Measurements from ENCODE around the gene PIK3R5.
"Not testable (repeated sequence)": the region's sequence is repeated elsewhere in the genome, so short reads cannot be mapped to it uniquely, and the experiment has no call there.

PIK3R5 gene

GRCh38 chr17:8885967-8886684, 79.4 kb downstream of the PIK3R5 start:
- H3K27ac ChIP-seq (ENCODE audit: low read depth, low read length): no peak overlapping the region
- no peaks in the 10 kb centered on the region for H3K36me3 ChIP-seq (ENCODE audit: control insufficient read depth, insufficient read depth, low read length)

GRCh38 chr17:8885163-8885966, 80.1 kb downstream of the PIK3R5 start:
- not testable (repeated sequence) for H3K9me3 ChIP-seq (ENCODE audit: control insufficient read depth, insufficient read depth, low read depth, low read length); H3K27ac ChIP-seq (ENCODE audit: low read depth, low read length); H3K36me3 ChIP-seq (ENCODE audit: control insufficient read depth, insufficient read depth, low read length); H3K27me3 ChIP-seq (ENCODE audit: control insufficient read depth, insufficient read depth, low read length); H3K9ac ChIP-seq (ENCODE audit: low read length)
- peaks cover 15% of the 10 kb centered on the region for H3K4me1 ChIP-seq (ENCODE audit: control insufficient read depth, insufficient read depth, low read length)
- H3K4me3 ChIP-seq (ENCODE audit: low read depth, low read length): peak overlapping the region; percentile 35; the same call in 1 of the 2 replicates

More at GRCh38 chr17:8885967-8886684, 79.4 kb downstream of the PIK3R5 start:
- Histone ChIP-seq H3K4me3 (ENCODE audit: low read depth, low read length) (peak overlapping the region; percentile 54), H3K9me3 (ENCODE audit: control insufficient read depth, insufficient read depth, low read depth, low read length) (no peaks in the 10 kb centered on the region), H3K27me3 (ENCODE audit: control insufficient read depth, insufficient read depth, low read length) (no peaks in the 10 kb centered on the region), H3K4me1 (ENCODE audit: control insufficient read depth, insufficient read depth, low read length) (peaks cover 15% of the 10 kb centered on the region), H3K9ac (ENCODE audit: low read length) (no peak overlapping the region)

- Histone ChIP-seq H3K27ac (ENCODE audit: low read depth, low read length) (no peak overlapping the region), H3K9ac (ENCODE audit: low read length) (no peak overlapping the region), H3K4me3 (ENCODE audit: low read depth, low read length) (peak overlapping the region; percentile 35; the same call in 1 of the 2 replicates), H3K27me3 (ENCODE audit: control insufficient read depth, insufficient read depth, low read length) (no peaks in the 10 kb centered on the region), H3K9me3 (ENCODE audit: control insufficient read depth, insufficient read depth, low read depth, low read length) (no peaks in the 10 kb centered on the region), H3K36me3 (ENCODE audit: control insufficient read depth, insufficient read depth, low read length) (no peaks in the 10 kb centered on the region), H3K4me1 (ENCODE audit: control insufficient read depth, insufficient read depth, low read length) (peaks cover 15% of the 10 kb centered on the region)
These were observed 81.0 kb downstream of the PIK3R5 start for GRCh38 chr17:8884336-8884990.

GRCh38 chr17:8883353-8883752, 82.2 kb downstream of the PIK3R5 start:
- Histone ChIP-seq H3K4me3 (ENCODE audit: low read depth, low read length) (no peak overlapping the region), H3K9ac (ENCODE audit: low read length) (no peak overlapping the region), H3K36me3 (ENCODE audit: control insufficient read depth, insufficient read depth, low read length) (no peaks in the 10 kb centered on the region), H3K27me3 (ENCODE audit: control insufficient read depth, insufficient read depth, low read length) (no peaks in the 10 kb centered on the region), H3K9me3 (ENCODE audit: control insufficient read depth, insufficient read depth, low read depth, low read length) (no peaks in the 10 kb centered on the region), H3K4me1 (ENCODE audit: control insufficient read depth, insufficient read depth, low read length) (peaks cover 12% of the 10 kb centered on the region; the same call in 1 of the 2 replicates), H3K27ac (ENCODE audit: low read depth, low read length) (no peak overlapping the region)

- no peaks in the 10 kb centered on the region for H3K9me3 ChIP-seq (ENCODE audit: control insufficient read depth, insufficient read depth, low read depth, low read length)
- no peak overlapping the region for H3K27ac ChIP-seq (ENCODE audit: low read depth, low read length)
- H3K36me3 ChIP-seq (ENCODE audit: control insufficient read depth, insufficient read depth, low read length): no peaks in the 10 kb centered on the region
- no peak overlapping the region for H3K4me3 ChIP-seq (ENCODE audit: low read depth, low read length)
- H3K27me3 ChIP-seq (ENCODE audit: control insufficient read depth, insufficient read depth, low read length): no peaks in the 10 kb centered on the region
- H3K4me1 ChIP-seq (ENCODE audit: control insufficient read depth, insufficient read depth, low read length): peaks cover 7% of the 10 kb centered on the region; the same call in 1 of the 2 replicates
- no peak overlapping the region for H3K9ac ChIP-seq (ENCODE audit: low read length)
These were observed 83.9 kb downstream of the PIK3R5 start for GRCh38 chr17:8881606-8882005.

GRCh38 chr17:8880466-8880865, 85.0 kb downstream of the PIK3R5 start:
- H3K27ac ChIP-seq (ENCODE audit: low read depth, low read length): no peak overlapping the region
- H3K27me3 ChIP-seq (ENCODE audit: control insufficient read depth, insufficient read depth, low read length): no peaks in the 10 kb centered on the region
- H3K9me3 ChIP-seq (ENCODE audit: control insufficient read depth, insufficient read depth, low read depth, low read length): no peaks in the 10 kb centered on the region
- H3K36me3 ChIP-seq (ENCODE audit: control insufficient read depth, insufficient read depth, low read length): no peaks in the 10 kb centered on the region
- H3K9ac ChIP-seq (ENCODE audit: low read length): no peak overlapping the region
- H3K4me3 ChIP-seq (ENCODE audit: low read depth, low read length): no peak overlapping the region
- H3K4me1 ChIP-seq (ENCODE audit: control insufficient read depth, insufficient read depth, low read length): peaks cover 5% of the 10 kb centered on the region

GRCh38 chr17:8879410-8879809, 86.1 kb downstream of the PIK3R5 start:
- no peak overlapping the region for H3K4me3 ChIP-seq (ENCODE audit: low read depth, low read length)
- no peak overlapping the region for H3K27ac ChIP-seq (ENCODE audit: low read depth, low read length)
- H3K9me3 ChIP-seq (ENCODE audit: control insufficient read depth, insufficient read depth, low read depth, low read length): no peaks in the 10 kb centered on the region
- peaks cover 12% of the 10 kb centered on the region for H3K4me1 ChIP-seq (ENCODE audit: control insufficient read depth, insufficient read depth, low read length)
- H3K9ac ChIP-seq (ENCODE audit: low read length): no peak overlapping the region
- H3K36me3 ChIP-seq (ENCODE audit: control insufficient read depth, insufficient read depth, low read length): no peaks in the 10 kb centered on the region
- no peaks in the 10 kb centered on the region for H3K27me3 ChIP-seq (ENCODE audit: control insufficient read depth, insufficient read depth, low read length)

- Histone ChIP-seq H3K9me3 (ENCODE audit: control insufficient read depth, insufficient read depth, low read depth, low read length) (no peaks in the 10 kb centered on the region), H3K27me3 (ENCODE audit: control insufficient read depth, insufficient read depth, low read length) (no peaks in the 10 kb centered on the region), H3K36me3 (ENCODE audit: control insufficient read depth, insufficient read depth, low read length) (no peaks in the 10 kb centered on the region), H3K9ac (ENCODE audit: low read length) (no peak overlapping the region), H3K4me1 (ENCODE audit: control insufficient read depth, insufficient read depth, low read length) (peaks cover 22% of the 10 kb centered on the region), H3K27ac (ENCODE audit: low read depth, low read length) (no peak overlapping the region), H3K4me3 (ENCODE audit: low read depth, low read length) (no peak overlapping the region)
These were observed 87.5 kb downstream of the PIK3R5 start for GRCh38 chr17:8877984-8878383.

GRCh38 chr17:8875957-8876356, 89.5 kb downstream of the PIK3R5 start:
- H3K36me3 ChIP-seq (ENCODE audit: control insufficient read depth, insufficient read depth, low read length): no peaks in the 10 kb centered on the region
- no peak overlapping the region for H3K27ac ChIP-seq (ENCODE audit: low read depth, low read length)
- peaks cover 22% of the 10 kb centered on the region for H3K4me1 ChIP-seq (ENCODE audit: control insufficient read depth, insufficient read depth, low read length)
- H3K27me3 ChIP-seq (ENCODE audit: control insufficient read depth, insufficient read depth, low read length): no peaks in the 10 kb centered on the region
- H3K9ac ChIP-seq (ENCODE audit: low read length): no peak overlapping the region
- H3K9me3 ChIP-seq (ENCODE audit: control insufficient read depth, insufficient read depth, low read depth, low read length): no peaks in the 10 kb centered on the region
- no peak overlapping the region for H3K4me3 ChIP-seq (ENCODE audit: low read depth, low read length)

GRCh38 chr17:8875436-8875835, 90.1 kb downstream of the PIK3R5 start:
- H3K4me3 ChIP-seq (ENCODE audit: low read depth, low read length): no peak overlapping the region

More at GRCh38 chr17:8875436-8875835, 90.1 kb downstream of the PIK3R5 start:
- Histone ChIP-seq H3K4me1 (ENCODE audit: control insufficient read depth, insufficient read depth, low read length) (peaks cover 22% of the 10 kb centered on the region), H3K36me3 (ENCODE audit: control insufficient read depth, insufficient read depth, low read length) (no peaks in the 10 kb centered on the region), H3K9me3 (ENCODE audit: control insufficient read depth, insufficient read depth, low read depth, low read length) (no peaks in the 10 kb centered on the region), H3K9ac (ENCODE audit: low read length) (no peak overlapping the region), H3K27ac (ENCODE audit: low read depth, low read length) (no peak overlapping the region), H3K27me3 (ENCODE audit: control insufficient read depth, insufficient read depth, low read length) (no peaks in the 10 kb centered on the region)
